ENCODE data around the gene MYO18B.

MYO18B gene

GRCh38 chr22:25759825-25760231 is 17.8 kb downstream of the MYO18B start:
- ATAC-seq = peak; percentile 79
- TF ChIP-seq ZFP3 (CRISPR knock-in tag; IDR thresholded peaks at IDR 0.05) = peak; percentile 27; the same call in 1 of the 2 replicates
- no peak for TF ChIP-seq ZC3H10 (CRISPR knock-in tag; IDR thresholded peaks at IDR 0.05)
- no peak for TF ChIP-seq GLIS3 (CRISPR knock-in tag; IDR thresholded peaks at IDR 0.05)
- peak; percentile 61 for TF ChIP-seq ISL1 (CRISPR knock-in tag; IDR thresholded peaks at IDR 0.05)
- TF ChIP-seq PPARA (CRISPR knock-in tag; IDR thresholded peaks at IDR 0.05; ENCODE audit: borderline replicate concordance) = no peak
- peak; percentile 86 for TF ChIP-seq CREB5 (CRISPR knock-in tag; IDR thresholded peaks at IDR 0.05; ENCODE audit: low read depth)

DNA sequence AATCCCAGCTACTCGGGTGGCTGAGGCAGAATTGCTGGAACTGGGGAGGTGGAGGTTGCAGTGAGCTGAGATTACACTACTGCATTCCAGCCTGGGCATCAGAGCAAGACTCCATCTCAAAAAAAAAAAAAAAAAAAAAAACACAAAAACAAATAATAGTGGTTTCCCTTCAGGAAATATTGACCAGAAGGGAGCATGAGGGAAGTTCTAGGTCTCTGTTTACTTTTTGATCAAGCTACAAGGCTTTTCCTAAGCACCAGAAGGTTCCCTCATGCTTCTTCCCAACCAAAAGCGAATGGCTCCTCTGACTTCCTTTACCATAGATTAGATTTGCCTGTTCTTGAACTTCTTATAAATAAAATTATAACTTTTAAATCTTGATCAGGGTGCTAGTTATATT is 18.3 kb downstream of the MYO18B start:
- TF ChIP-seq, protein P1, sequence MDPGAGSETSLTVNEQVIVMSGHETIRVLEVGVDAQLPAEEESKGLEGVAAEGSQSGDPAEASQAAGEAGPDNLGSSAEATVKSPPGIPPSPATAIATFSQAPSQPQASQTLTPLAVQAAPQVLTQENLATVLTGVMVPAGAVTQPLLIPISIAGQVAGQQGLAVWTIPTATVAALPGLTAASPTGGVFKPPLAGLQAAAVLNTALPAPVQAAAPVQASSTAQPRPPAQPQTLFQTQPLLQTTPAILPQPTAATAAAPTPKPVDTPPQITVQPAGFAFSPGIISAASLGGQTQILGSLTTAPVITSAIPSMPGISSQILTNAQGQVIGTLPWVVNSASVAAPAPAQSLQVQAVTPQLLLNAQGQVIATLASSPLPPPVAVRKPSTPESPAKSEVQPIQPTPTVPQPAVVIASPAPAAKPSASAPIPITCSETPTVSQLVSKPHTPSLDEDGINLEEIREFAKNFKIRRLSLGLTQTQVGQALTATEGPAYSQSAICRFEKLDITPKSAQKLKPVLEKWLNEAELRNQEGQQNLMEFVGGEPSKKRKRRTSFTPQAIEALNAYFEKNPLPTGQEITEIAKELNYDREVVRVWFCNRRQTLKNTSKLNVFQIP (CRISPR knock-in tag; IDR thresholded peaks at IDR 0.05; ENCODE audit: borderline replicate concordance, low read depth) = no peak
- TF ChIP-seq ZNF565 (CRISPR knock-in tag; conservative IDR thresholded peaks at IDR 0.05; ENCODE audit: low read depth) = no peak
- ATAC-seq = no peak

DNA sequence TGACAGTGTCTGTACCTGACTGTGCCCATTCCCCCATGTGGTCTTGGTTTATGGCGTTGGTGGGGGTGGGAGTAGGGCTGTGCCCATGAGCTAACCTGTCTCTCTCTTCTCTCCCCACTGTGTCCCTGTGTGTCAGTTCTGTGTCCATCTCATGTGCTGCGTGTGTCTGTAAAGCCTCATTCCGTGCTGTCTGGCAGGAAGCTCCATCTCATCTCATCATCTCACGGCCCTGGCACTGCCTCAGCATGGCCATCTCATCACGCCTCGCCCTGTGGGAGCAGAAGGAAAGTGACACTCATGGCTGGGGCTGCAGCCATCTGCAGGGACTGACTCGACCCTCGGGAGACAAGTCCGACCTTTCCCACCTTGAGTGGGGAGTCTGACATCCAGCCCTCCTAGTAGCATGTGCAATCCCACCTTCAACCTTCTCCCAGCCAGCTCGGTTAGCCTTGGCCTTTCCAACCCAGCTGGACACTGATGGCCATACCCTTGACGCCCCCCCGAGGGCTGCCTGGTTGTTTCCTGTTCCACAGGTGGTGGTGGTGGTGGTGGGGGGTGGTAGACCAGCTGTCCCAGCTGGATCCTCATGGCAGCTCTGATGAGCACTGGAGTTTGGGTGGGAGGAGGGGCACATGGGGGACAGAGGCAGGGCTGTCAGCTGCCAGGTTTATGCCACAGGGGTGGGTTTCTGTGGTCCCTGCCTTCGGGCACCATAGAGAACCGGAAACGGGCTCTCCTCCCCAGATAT is 19.0 kb downstream of the MYO18B start:
- no peak for ATAC-seq
- TF ChIP-seq, protein P2, sequence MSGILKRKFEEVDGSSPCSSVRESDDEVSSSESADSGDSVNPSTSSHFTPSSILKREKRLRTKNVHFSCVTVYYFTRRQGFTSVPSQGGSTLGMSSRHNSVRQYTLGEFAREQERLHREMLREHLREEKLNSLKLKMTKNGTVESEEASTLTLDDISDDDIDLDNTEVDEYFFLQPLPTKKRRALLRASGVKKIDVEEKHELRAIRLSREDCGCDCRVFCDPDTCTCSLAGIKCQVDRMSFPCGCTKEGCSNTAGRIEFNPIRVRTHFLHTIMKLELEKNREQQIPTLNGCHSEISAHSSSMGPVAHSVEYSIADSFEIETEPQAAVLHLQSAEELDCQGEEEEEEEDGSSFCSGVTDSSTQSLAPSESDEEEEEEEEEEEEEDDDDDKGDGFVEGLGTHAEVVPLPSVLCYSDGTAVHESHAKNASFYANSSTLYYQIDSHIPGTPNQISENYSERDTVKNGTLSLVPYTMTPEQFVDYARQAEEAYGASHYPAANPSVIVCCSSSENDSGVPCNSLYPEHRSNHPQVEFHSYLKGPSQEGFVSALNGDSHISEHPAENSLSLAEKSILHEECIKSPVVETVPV (CRISPR knock-in tag; IDR thresholded peaks at IDR 0.05) = no peak
- TF ChIP-seq CREB5 (CRISPR knock-in tag; IDR thresholded peaks at IDR 0.05; ENCODE audit: low read depth) = no peak
- TF ChIP-seq ZNF70 (CRISPR knock-in tag; IDR thresholded peaks at IDR 0.05) = no peak
- TF ChIP-seq, protein P1 (CRISPR knock-in tag; IDR thresholded peaks at IDR 0.05; ENCODE audit: borderline replicate concordance, low read depth) = no peak
- TF ChIP-seq BACH2 (CRISPR knock-in tag; IDR thresholded peaks at IDR 0.05; ENCODE audit: borderline replicate concordance) = no peak
- TF ChIP-seq ZFP30 (CRISPR knock-in tag; IDR thresholded peaks at IDR 0.05) = no peak
- TF ChIP-seq, protein P3, sequence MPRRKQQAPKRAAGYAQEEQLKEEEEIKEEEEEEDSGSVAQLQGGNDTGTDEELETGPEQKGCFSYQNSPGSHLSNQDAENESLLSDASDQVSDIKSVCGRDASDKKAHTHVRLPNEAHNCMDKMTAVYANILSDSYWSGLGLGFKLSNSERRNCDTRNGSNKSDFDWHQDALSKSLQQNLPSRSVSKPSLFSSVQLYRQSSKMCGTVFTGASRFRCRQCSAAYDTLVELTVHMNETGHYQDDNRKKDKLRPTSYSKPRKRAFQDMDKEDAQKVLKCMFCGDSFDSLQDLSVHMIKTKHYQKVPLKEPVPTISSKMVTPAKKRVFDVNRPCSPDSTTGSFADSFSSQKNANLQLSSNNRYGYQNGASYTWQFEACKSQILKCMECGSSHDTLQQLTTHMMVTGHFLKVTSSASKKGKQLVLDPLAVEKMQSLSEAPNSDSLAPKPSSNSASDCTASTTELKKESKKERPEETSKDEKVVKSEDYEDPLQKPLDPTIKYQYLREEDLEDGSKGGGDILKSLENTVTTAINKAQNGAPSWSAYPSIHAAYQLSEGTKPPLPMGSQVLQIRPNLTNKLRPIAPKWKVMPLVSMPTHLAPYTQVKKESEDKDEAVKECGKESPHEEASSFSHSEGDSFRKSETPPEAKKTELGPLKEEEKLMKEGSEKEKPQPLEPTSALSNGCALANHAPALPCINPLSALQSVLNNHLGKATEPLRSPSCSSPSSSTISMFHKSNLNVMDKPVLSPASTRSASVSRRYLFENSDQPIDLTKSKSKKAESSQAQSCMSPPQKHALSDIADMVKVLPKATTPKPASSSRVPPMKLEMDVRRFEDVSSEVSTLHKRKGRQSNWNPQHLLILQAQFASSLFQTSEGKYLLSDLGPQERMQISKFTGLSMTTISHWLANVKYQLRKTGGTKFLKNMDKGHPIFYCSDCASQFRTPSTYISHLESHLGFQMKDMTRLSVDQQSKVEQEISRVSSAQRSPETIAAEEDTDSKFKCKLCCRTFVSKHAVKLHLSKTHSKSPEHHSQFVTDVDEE (CRISPR knock-in tag; IDR thresholded peaks at IDR 0.05) = no peak
- TF ChIP-seq ARNTL (CRISPR knock-in tag; IDR thresholded peaks at IDR 0.05; ENCODE audit: borderline replicate concordance, low read depth) = no peak
- TF ChIP-seq CSDC2 (CRISPR knock-in tag; IDR thresholded peaks at IDR 0.05) = no peak
- no peak for TF ChIP-seq RARB (CRISPR knock-in tag; IDR thresholded peaks at IDR 0.05)
- TF ChIP-seq GLIS3 (CRISPR knock-in tag; IDR thresholded peaks at IDR 0.05) = no peak
- no peak for TF ChIP-seq PPARA (CRISPR knock-in tag; IDR thresholded peaks at IDR 0.05; ENCODE audit: borderline replicate concordance)
- TF ChIP-seq TOX (CRISPR knock-in tag; IDR thresholded peaks at IDR 0.05; ENCODE audit: borderline replicate concordance) = no peak
- TF ChIP-seq ISL1 (CRISPR knock-in tag; IDR thresholded peaks at IDR 0.05) = no peak
- TF ChIP-seq ZNF8 (CRISPR knock-in tag; IDR thresholded peaks at IDR 0.05) = no peak
- no peak for TF ChIP-seq ESRRG (CRISPR knock-in tag; IDR thresholded peaks at IDR 0.05)
- TF ChIP-seq ZFP3 (CRISPR knock-in tag; IDR thresholded peaks at IDR 0.05) = no peak
